NCI-H460 (cell line): ENCODE measurements around the gene ANKS1A. TPM values are rescaled to one million over a fixed set of nuclear protein-coding genes. Genes with fewer than 3 reads are reported as not detected.

Experiments used
- DNase-seq: peaks from one replicate; pipeline ENCODE4 v3.0.0-alpha.2; 2016; ENCODE audit warnings: low read depth; ENCODE audit errors: extremely low read depth
- total RNA-seq: library from RNA; depleted of rRNA; stranded (reverse); fragments of >200 nt; shearing (Covaris generic); gene quantifications from 2 replicates; pipeline ENCODE4 v1.2.3, GENCODE V29; 2014

Gene ANKS1A
- total RNA-seq, 1 experiment from 2014 or later = 6.0 TPM

- no peak for DNase-seq
Observed at GRCh38 chr6:35034411-35035191, 145.5 kb downstream of the ANKS1A start.

- no peak for DNase-seq
Observed at GRCh38 chr6:35035481-35036030, 146.5 kb downstream of the ANKS1A start.

DNA sequence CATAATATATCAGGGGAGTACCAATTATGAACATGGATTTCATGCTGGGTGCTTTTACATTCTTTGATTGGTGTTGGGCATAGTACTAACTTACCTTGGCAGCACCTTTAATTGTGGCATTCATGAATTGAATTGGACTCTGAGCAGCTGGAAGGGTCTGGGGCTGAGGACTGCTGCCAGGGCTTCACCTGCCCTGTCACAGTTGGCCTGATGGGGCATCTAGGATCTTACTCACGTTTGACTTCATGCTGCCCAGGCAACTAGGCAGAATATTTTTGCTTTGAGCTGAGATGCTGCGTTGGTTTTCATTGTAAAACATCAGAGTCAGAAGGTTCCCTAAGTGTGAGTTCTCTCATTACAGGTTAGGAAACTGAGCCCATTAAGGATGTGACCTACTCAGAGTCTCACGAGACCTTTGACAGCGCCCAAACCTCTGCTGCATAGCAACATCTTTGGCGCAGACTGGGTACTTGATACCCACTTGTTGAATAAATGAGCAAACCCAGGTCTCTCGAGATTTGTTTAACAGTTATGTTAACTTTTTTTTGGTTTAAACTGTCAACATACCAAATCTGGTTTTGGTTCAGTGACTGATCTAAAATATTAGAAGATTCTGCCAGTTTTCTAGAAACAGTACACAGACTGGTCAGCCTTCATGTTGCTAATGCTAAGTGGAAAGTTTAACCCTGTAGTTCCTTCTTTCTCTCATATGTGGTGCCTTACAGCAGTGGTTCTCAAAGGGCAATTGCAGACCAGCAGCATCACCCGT is 147.2 kb downstream of the ANKS1A start:
- DNase-seq = no peak

- no peak for DNase-seq
Observed at GRCh38 chr6:35036828-35037663, 148.0 kb downstream of the ANKS1A start.

GRCh38 chr6:35037664-35038038 is 148.6 kb downstream of the ANKS1A start:
- DNase-seq = no peak

DNA sequence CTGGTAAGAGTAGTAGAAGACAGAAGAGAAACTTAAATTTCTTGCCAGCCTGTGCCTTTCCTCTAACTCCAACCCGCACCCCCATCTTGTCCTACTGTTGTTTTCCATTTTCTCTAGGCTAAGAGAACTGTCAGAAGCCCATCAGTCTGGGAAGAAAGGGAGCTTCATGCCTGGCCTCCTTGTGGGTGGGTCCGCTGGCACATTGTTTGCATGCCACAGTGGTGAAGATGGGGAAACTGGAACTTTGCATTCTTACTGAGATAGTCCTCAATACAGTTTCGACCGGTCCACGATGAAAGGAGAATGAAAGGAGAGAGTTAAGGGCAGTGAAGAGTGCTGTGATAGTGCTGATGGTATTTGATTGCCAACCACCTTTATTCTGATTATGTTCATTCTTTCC is 149.0 kb downstream of the ANKS1A start:
- no peak for DNase-seq

DNA sequence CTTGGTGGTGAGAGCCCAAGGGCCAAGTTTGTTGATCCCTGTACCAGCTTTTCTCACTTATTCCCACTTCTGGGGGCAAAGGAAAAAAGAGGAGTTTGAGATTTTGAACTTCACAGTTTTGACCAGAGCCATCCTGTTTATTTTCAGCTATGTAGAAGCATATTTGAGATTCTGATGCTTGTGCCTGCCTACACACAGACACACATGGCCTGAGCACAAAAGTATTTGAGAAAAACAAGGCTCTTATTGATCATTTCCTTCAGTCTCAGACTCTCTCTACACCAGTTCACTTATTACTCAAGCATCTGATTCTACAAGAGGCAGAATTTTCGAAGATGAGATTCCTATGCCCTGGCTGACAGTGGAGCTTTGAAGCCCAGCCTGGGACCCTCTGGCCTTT is 151.3 kb downstream of the ANKS1A start:
- no peak for DNase-seq

GRCh38 chr6:35041086-35041861 is 152.2 kb downstream of the ANKS1A start:
- no peak for DNase-seq

GRCh38 chr6:35042031-35042815 is 153.2 kb downstream of the ANKS1A start:
- DNase-seq = no peak

DNA sequence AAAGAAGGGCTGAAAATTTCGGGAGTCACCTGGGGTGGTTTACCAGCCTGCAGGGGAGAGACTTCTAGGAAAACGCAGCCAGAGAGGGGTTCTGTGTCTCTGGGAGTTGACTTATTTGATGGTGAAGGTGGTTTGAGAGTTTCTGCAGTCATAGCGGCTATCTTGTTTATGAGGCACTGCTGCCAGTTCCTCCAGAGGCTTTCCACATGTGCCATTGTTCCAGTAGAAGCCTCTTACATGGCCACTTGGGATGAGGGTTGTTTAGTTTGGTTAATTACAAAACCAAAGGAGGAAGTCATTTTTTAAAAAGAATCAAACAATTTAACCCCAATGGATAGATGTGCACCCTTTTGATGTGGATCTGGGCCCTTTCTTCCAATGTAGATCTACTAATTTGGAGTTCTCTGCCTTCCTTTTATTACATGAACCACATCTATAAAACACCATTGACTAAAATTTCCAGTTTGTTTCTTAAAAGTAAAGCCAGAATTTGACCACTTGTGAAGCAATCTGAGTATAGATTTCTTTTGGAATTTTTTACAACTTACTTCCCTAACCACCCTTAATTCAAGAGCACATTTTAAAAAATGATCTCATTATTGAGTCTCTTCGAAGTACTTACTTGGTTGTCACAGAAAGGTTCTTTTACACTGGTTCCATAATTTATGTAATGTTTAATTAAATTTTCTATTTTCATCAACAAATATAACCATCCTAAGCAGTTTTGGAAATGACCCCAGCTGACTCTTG is 154.5 kb downstream of the ANKS1A start:
- no peak for DNase-seq

DNA sequence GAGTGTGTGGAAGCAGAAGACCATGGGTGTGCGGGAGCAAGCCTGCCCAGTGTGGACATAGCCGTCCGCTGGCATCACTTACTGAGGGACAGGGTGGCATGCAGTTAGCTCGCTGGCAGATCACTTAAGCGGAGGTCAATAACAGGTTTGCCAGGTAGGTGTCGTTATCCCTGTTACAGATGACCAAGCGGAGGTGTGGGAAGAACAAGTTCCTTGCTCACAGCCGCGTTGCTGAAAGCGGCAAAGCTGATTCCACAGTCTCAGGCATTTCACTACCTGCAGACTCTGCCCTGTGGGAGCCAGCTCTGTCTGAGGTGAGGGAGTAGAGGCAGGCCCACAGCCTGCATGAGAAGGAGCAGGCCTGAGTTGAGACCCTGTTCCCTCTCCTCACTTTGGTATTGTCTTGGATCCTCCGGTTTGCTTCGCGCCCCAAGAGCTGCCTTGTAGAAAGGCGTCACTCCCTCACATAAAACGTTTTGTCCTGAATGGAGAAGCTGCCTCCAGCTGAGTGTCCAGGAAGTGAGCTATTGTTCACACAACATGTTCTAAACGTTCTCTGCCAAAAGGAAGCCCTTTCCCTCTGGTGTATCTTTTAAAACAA is 155.2 kb downstream of the ANKS1A start:
- no peak for DNase-seq

- DNase-seq = no peak
Observed at GRCh38 chr6:35044761-35045421, 155.8 kb downstream of the ANKS1A start.

DNA sequence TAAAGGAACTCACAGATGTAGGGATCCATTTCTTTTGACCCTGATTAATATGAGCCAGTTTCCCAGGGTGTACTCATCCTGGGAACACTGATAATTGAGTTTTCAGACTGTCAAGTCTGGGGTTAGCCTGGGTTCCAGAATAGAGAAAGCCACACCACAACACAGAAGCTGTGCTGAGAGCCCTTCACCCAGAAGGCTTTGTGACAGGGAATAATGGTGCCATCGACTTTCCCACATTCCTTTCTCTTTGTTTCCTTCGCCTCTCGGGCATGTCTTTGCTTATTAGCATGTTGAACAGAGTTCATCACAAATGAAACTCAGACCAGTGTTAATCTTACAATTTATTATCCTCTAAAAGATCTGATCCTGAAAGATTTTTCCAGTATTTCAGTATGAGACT is 157.0 kb downstream of the ANKS1A start:
- DNase-seq = no peak

- DNase-seq = no peak
Observed at GRCh38 chr6:35046862-35047261, 157.8 kb downstream of the ANKS1A start.

DNA sequence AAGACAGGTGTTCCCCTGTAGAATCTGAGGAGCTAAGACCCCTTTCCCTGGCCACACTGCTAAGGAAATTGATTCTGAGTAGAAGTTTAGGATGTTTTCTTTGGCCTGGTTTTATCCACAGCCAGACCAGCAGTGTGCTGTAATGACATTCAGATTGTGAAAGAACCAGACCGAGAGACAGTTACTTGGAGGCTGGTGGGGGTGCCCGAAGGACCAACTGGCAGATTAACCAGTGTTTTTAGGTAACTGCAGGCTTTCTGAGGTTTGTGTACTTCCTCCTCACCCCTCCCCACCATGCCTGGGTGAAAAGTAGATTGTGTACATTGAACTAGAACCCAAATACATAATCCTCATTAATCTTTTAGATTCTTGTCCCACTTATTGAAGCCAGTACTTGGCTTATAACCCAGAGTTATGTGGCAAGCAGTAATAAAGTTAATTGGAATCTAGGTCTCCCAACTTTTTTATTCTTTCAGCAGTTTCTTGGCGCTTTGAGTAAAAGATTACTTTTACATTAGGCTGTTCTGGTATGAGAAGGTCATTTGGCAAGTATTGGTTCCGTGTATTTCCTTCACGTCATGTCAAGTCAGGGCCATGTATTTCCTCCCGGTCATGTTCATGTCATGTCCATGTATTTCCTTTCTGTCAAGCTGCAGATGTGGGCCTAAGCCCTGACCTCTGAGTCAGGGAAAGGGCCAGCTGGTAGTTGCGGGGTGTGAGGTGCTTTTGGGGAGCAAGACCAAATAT is 158.4 kb downstream of the ANKS1A start:
- no peak for DNase-seq

DNA sequence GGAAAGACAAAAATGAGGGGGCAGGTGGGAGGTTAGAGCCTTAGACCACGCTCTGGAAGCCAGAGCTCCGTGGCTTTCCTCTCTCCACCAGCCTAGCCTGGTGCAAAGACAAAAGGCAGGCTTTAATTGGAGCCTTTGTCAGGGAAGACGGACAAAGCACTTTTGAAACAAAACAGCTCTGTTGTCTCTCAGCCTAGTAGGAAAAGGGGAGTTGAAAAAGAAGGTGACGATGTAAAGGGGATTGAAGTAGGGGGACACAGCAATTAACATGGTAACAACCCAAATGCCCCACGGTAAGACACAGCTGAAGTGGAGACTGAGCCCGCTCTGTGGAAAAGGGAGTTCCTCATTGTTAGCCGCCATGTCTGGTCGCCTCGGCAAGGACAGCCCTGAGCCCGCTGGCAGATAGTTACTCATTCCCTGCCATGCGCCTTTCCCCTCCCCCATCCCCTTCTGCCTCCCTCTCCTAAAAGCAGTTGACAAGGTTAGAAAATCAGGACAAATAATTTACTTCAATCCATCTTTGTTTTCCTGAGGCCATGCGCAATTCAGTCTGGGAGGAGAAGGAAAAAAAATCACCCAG is 159.1 kb downstream of the ANKS1A start:
- no peak for DNase-seq

GRCh38 chr6:35048631-35049083 is 159.6 kb downstream of the ANKS1A start:
- no peak for DNase-seq
